MCF 10A (cell line): ENCODE results near the gene MAPK9. TPM values are rescaled to one million over a fixed set of nuclear protein-coding genes. Genes with fewer than 3 reads are reported as not detected.

Experiments
- BruUV-seq: library from RNA; stranded (reverse); fragments of 400-500 nt; replicated peaks from 2 replicates; lab custom pipeline; 2021; lab: Mats Ljungman, UMichigan
- CTCF ChIA-PET: fragments of 300-600 bp; sonication (Branson Sonifier 250); formaldehyde crosslinking; extraction: SDS; loops from one replicate; lab custom pipeline; 2021; ENCODE audit warnings: antibody characterized with exemption, inconsistent platforms; lab: Yijun Ruan, JAX
- POLR2A ChIA-PET: fragments of 300-600, 350-650 bp; sonication (Branson Sonifier 250); formaldehyde crosslinking; extraction: SDS; loops from one replicate; lab custom pipeline; 2020; ENCODE audit warnings: antibody characterized with exemption, inconsistent platforms; lab: Yijun Ruan, JAX
- DNase-seq: peaks from one replicate; pipeline ENCODE4 v3.0.0-alpha.2; 2018; ENCODE audit not compliant: unreplicated experiment
- H3K27ac Mint-ChIP-seq: one replicate; pipeline ENCODE4 v1.8.0; 2022; ENCODE audit warnings: mild to moderate bottlenecking, low read depth, mixed read lengths; ENCODE audit not compliant: unreplicated experiment
- H3K27me3 Mint-ChIP-seq: one replicate; pipeline ENCODE4 v1.8.0; 2022; ENCODE audit warnings: mixed read lengths; ENCODE audit not compliant: insufficient read depth, unreplicated experiment
- H3K36me3 Mint-ChIP-seq: one replicate; pipeline ENCODE4 v1.8.0; 2022; ENCODE audit warnings: mild to moderate bottlenecking, moderate library complexity, mixed read lengths; ENCODE audit not compliant: insufficient read depth, unreplicated experiment
- H3K4me1 Mint-ChIP-seq: one replicate; pipeline ENCODE4 v1.8.0; 2022; ENCODE audit warnings: mixed read lengths; ENCODE audit not compliant: insufficient read depth, unreplicated experiment
- H3K4me3 Mint-ChIP-seq: one replicate; pipeline ENCODE4 v1.8.0; 2022; ENCODE audit warnings: mild to moderate bottlenecking, moderate library complexity, mixed read lengths; ENCODE audit not compliant: unreplicated experiment
- H3K9me3 Mint-ChIP-seq: one replicate; pipeline ENCODE4 v1.8.0; 2022; ENCODE audit warnings: mixed read lengths; ENCODE audit not compliant: unreplicated experiment
- CTCF ChIP-seq: fragments of 200-600 bp; IDR thresholded peaks from one replicate; pipeline ENCODE4 v1.8.0; 2022; ENCODE audit warnings: antibody characterized with exemption, mild to moderate bottlenecking; ENCODE audit not compliant: unreplicated experiment
- intact Hi-C: fragments of 100-400 bp; cut with micrococcal nuclease; formaldehyde crosslinking; loops from 2 replicates; pipeline ENCODE4 v1.14.1; 2022
- total RNA-seq: library from RNA; stranded (reverse); gene quantifications from 2 replicates; pipeline ENCODE4 v1.2.3, GENCODE V29; 2022

The MAPK9 gene
- total RNA-seq, 1 experiment from 2014 or later, result 64.0 TPM

GRCh38 chr5:180297587-180298282 lies 5.9 kb upstream of the MAPK9 start:
- no peaks in the 10 kb centered on the region for H3K9me3 Mint-ChIP-seq
- no peak for TF ChIP-seq CTCF
- peaks cover 25% of the 10 kb centered on the region for H3K4me1 Mint-ChIP-seq
- no TSS peak for BruUV-seq
- peaks cover 12% of the 10 kb centered on the region for H3K27me3 Mint-ChIP-seq
- H3K27ac Mint-ChIP-seq, result no peak overlapping the region
- intact Hi-C loops, result no loop called here
- CTCF ChIA-PET, result interaction anchor here (1.7 to 7.3 kb wide), 2 partner anchors 31 to 173 kb away, joined by 6 to 212 read pairs; no protein-coding TSS in a partner anchor
- peaks cover 15% of the 10 kb centered on the region for H3K36me3 Mint-ChIP-seq
- POLR2A ChIA-PET, result no interaction called here
- no peak overlapping the region for H3K4me3 Mint-ChIP-seq
- peak; percentile 36 for DNase-seq

- Mint-ChIP-seq H3K4me1 (peaks cover 28% of the 10 kb centered on the region), H3K27me3 (peaks cover 12% of the 10 kb centered on the region), H3K9me3 (no peaks in the 10 kb centered on the region), H3K27ac (no peak overlapping the region), H3K4me3 (no peak overlapping the region), H3K36me3 (peaks cover 15% of the 10 kb centered on the region)
- DNase-seq, result no peak
- BruUV-seq, result no TSS peak
- intact Hi-C loops, result no loop called here
- CTCF ChIA-PET, result interaction anchor here (0.8 to 7.3 kb wide), 6 partner anchors 10 to 422 kb away, joined by 4 to 212 read pairs (median 47); no protein-coding TSS in a partner anchor
- TF ChIP-seq CTCF, result no peak
- POLR2A ChIA-PET, result interaction anchor here (5.2 kb wide), 1 partner anchor 175 kb away, joined by 37 read pairs; no protein-coding TSS in a partner anchor
Measured at GRCh38 chr5:180296771-180297170, 4.9 kb upstream of the MAPK9 start.

- Mint-ChIP-seq H3K27ac (no peak overlapping the region), H3K4me3 (no peak overlapping the region), H3K27me3 (no peaks in the 10 kb centered on the region), H3K4me1 (peaks cover 38% of the 10 kb centered on the region), H3K36me3 (peaks cover 15% of the 10 kb centered on the region), H3K9me3 (no peaks in the 10 kb centered on the region)
- no peak for TF ChIP-seq CTCF
- no peak for DNase-seq
- no TSS peak for BruUV-seq
- intact Hi-C loops, result no loop called here
- POLR2A ChIA-PET, result interaction anchor here (0.9 to 5.2 kb wide), 2 partner anchors 170 to 177 kb away, joined by 3 to 37 read pairs; no protein-coding TSS in a partner anchor
- CTCF ChIA-PET, result interaction anchor here (0.7 to 7.3 kb wide), 15 partner anchors 9 to 313 kb away, joined by 3 to 212 read pairs (median 8); no protein-coding TSS in a partner anchor
Measured at GRCh38 chr5:180294913-180295555, 3.2 kb upstream of the MAPK9 start.

- peaks cover 15% of the 10 kb centered on the region for H3K36me3 Mint-ChIP-seq
- no peaks in the 10 kb centered on the region for H3K9me3 Mint-ChIP-seq
- H3K4me1 Mint-ChIP-seq, result peaks cover 45% of the 10 kb centered on the region
- no peaks in the 10 kb centered on the region for H3K27me3 Mint-ChIP-seq
- H3K4me3 Mint-ChIP-seq, result no peak overlapping the region
- ChIA-PET CTCF (interaction anchor here (0.5 to 7.3 kb wide), 39 partner anchors 10 to 896 kb away, joined by 3 to 212 read pairs (median 4); no protein-coding TSS in a partner anchor), POLR2A (interaction anchor here (0.7 to 5.2 kb wide), 6 partner anchors 23 to 190 kb away, joined by 3 to 37 read pairs (median 6); no protein-coding TSS in a partner anchor)
- TF ChIP-seq CTCF, result no peak
- intact Hi-C loops, result no loop called here
- DNase-seq, result no peak
- no peak overlapping the region for H3K27ac Mint-ChIP-seq
- BruUV-seq, result no TSS peak
Measured at GRCh38 chr5:180294411-180294810, 2.5 kb upstream of the MAPK9 start.
